Neural progenitor cell (in vitro differentiated cells): ENCODE data around the gene THEM5.

Experiments
- CTCF ChIP-seq: fragments of 200-600 bp; sonication (generic); IDR thresholded peaks from 2 replicates; pipeline ENCODE4 v1.5.1; 2017; ENCODE audit warnings: antibody characterized with exemption, mild to moderate bottlenecking
- EZH2 ChIP-seq: fragments of 200-600 bp; sonication (generic); IDR thresholded peaks from 2 replicates; pipeline ENCODE4 v1.6.1; 2017; ENCODE audit warnings: antibody characterized with exemption, mild to moderate bottlenecking, moderate library complexity
- EZH2phosphoT487 ChIP-seq: fragments of 200-600 bp; sonication (generic); IDR thresholded peaks from 2 replicates; pipeline ENCODE4 v1.6.1; 2017; ENCODE audit warnings: antibody characterized with exemption

GRCh38 chr1:151882466-151882865, 29.0 kb upstream of the THEM5 start:
- TF ChIP-seq CTCF (no peak), EZH2 (no peak), EZH2phosphoT487 (no peak)
